Ishikawa (cell line): ENCODE measurements around the gene CNTD1.

Source experiments
- EGR1 ChIP-seq: IDR thresholded peaks from 2 replicates; pipeline ENCODE4 v1.6.1; 2012
- USF1 ChIP-seq: IDR thresholded peaks from 2 replicates; pipeline ENCODE4 v1.6.1; 2012

DNA sequence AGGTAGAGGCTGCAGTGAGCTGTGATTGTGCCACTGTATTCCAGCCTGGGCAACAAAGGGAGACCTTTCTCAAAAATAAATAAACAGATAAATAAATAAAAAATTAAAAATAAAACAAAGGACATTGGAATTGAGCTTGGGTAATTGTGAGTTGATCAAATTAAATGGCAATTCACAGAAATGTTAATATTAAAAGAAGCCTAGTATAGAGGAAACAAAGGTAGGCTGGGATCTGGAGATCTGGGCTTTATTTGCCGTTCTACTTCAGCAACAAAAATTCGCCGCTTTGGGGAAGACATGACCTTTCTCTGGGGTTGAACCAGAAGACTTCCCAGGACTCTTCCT, 25.7 kb upstream of the CNTD1 start:
- TF ChIP-seq USF1 (no peak), EGR1 (no peak)
